GM12873 (cell line): Measurements from ENCODE around the gene GLYR1.

Source experiments
- TF ChIP-seq, protein P1 (sequence below): IDR thresholded peaks from 2 replicates; pipeline ENCODE4 v1.5.1; 2012; ENCODE audit warnings: low read depth, mild to moderate bottlenecking, moderate library complexity, low read length, control low read depth; ENCODE audit not compliant: insufficient read depth; ENCODE audit errors: missing control alignments

GLYR1 gene

DNA sequence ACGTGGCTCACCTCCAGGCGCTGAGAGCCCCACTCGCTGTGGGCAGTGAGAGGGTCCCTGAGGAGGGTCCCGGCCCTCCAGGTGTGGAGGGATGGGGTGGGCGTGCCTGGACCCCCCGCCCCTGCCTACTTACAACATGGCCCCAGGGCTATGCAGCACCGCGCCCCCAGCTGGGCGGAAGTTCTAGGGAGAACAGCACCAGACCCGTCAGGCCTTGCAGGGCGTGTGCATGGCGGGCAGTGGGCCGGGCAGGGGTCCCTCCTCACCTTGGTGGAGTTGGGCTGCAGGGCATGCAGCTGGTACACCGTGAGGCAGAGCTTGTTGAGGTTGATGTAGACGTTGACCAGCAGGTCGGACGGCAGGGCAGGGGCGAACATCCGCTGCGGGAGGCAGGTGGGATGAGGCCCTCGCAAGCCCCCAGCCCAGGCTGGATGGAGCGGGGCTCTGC, 49.3 kb downstream of the GLYR1 start:
- TF ChIP-seq, protein P1, sequence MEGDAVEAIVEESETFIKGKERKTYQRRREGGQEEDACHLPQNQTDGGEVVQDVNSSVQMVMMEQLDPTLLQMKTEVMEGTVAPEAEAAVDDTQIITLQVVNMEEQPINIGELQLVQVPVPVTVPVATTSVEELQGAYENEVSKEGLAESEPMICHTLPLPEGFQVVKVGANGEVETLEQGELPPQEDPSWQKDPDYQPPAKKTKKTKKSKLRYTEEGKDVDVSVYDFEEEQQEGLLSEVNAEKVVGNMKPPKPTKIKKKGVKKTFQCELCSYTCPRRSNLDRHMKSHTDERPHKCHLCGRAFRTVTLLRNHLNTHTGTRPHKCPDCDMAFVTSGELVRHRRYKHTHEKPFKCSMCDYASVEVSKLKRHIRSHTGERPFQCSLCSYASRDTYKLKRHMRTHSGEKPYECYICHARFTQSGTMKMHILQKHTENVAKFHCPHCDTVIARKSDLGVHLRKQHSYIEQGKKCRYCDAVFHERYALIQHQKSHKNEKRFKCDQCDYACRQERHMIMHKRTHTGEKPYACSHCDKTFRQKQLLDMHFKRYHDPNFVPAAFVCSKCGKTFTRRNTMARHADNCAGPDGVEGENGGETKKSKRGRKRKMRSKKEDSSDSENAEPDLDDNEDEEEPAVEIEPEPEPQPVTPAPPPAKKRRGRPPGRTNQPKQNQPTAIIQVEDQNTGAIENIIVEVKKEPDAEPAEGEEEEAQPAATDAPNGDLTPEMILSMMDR = no peak

GRCh38 chr16:4796982-4797804, 49.9 kb downstream of the GLYR1 start:
- TF ChIP-seq, protein P1 = no peak

DNA sequence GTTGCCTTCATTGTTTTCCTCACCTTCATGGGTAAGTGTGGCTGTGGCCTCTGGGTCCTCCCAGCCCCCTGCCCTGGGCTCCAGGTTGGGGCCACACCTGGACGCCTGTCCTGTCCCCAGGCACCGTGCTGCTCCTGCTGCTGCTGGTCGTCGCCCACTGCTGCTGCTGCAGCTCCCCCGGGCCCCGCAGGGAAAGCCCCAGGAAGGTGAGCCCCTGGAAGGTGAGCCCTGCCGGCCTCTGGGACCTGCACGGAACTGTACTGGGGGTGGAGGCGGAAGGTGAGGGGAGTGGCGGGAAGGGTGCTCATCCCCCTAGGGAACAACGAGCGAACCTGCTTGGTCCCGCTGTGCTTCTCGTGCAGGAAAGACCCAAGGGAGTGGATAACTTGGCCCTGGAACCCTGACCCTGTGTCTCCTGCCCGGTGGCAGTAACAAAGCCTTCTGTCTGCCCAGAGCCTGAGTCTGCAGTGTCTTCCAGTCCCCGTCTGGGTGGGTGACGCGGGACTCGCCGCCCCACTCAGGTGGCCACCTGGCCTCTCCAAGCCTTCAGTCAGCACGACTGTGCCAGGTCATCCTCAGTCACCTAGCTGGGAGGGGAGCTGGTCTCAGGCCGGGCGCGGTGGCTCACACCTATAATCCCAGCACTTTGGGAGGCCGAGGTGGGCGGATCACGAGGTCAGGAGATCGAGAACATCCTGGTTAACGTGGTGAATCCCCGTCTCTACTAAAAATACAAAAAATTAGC, 51.1 kb downstream of the GLYR1 start:
- TF ChIP-seq, protein P1 = no peak

DNA sequence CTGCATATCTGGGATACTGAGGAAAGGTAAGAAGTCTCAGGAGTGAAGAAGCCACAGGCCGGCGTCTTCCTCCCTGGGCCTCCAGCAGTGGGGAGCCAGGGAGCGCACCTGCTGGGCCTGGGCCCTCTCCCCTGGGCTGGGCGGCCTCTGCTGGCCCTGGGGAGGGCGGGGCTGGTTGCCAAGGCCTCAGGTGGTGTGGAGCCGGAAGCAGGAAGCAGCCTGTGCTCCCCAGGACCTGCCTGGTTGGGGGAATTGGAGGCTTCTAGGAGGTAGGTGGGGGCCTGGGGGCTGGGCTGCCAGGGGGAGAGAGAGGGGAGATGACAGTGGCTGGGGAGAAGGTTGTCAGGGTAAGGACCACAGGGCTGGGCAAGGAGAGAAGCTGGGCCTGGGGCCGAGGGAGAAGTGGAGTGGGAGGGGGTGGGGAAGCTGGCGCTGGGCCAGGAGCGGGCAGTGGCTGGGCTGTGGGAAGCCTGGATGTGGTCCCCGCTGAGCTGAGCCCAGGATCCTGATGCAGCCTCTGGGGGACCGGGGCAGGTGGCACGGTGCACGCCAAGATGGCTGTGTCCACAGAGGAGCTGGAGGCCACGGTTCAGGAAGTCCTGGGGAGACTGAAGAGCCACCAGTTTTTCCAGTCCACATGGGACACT, 51.8 kb downstream of the GLYR1 start, which contains the start of gene SMIM22:
SMIM22 (plus strand) TSS at position 189 of the 647 bp plus-strand sequence; CDS start at position 555, 366 bp downstream.
- TF ChIP-seq, protein P1 = no peak

- TF ChIP-seq, protein P1 = no peak
Measured at GRCh38 chr16:4792951-4793513, 54.1 kb downstream of the GLYR1 start.

GRCh38 chr16:4790871-4791270, 56.2 kb downstream of the GLYR1 start:
- TF ChIP-seq, protein P1 = no peak
